GOT3 (cell line): ENCODE data around the gene HAUS2.
A peak's percentile ranks its signal among the peaks of the same experiment; 100 is the strongest.
"Not testable (repeated sequence)": the region's sequence is repeated elsewhere in the genome, so short reads cannot be mapped to it uniquely, and the experiment has no call there.

Source experiments
- DNase-seq: peaks from one replicate; lab custom pipeline; 2025; ENCODE audit warnings: mixed read lengths; lab: John Stamatoyannopoulos, UW

HAUS2 gene

GRCh38 chr15:42548249-42549031, at the start of gene HAUS2, which contains the start of gene LRRC57:
Gene HAUS2 (plus strand): TSS chr15:42548838. CDS start chr15:42548873, 35 bp downstream.
Gene LRRC57 (minus strand): TSS chr15:42548793. CDS start chr15:42548434, 359 bp downstream.
- peak; percentile 62 for DNase-seq

DNA sequence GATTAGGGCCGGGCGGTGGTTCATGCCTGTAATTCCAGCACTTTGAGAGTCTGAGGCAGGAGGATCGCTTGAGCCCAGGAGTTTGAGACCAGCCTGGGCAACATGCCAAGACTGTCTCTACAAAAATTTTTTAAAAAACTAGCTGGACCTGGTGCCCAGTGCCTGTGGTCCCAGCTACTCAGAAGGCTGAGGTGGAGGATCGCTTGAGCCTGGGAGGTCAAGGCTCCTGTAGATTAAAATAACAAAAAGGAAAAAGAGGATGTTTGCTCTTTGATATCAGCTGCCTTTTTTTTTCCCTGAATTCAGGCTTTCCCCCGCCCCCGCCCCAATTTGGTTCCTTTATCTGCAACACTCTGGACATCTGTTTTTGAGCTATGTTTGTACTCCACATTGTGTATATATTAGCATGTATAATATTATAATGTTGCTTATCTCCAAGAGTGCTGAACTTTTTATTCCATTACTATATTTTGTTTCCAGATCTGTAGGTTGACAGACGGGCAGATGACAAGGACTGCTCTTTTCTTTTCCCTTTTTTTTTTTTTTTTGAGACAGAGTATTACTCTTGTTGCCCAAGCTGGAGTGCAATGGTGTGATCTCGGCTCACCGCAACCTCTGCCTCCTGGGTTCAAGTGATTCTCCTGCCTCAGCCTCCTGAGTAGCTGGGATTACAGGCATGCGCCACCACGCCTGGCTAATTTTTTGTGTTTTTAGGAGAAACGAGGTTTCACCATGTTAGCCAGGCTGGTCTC, 48.6 kb upstream of the HAUS2 start:
- no peak for DNase-seq

DNA sequence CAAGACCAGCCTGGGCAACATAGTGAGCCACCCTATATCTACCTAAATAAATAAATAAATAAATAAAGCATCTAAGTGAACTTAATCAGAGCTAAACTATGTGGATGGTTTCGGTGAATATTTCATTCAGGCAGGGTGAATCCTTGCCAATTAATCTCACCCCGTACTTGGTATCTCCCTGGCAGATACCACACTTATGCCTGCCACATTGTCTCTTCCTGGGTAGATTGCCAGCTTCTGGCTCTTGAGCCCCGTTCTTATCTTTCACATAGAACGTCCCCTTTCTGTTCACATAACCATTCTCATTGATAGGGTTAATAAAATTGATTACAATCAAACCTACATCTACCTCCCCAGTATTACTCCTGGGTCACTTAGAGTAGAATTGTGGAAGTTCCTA, 46.2 kb upstream of the HAUS2 start:
- no peak for DNase-seq

DNA sequence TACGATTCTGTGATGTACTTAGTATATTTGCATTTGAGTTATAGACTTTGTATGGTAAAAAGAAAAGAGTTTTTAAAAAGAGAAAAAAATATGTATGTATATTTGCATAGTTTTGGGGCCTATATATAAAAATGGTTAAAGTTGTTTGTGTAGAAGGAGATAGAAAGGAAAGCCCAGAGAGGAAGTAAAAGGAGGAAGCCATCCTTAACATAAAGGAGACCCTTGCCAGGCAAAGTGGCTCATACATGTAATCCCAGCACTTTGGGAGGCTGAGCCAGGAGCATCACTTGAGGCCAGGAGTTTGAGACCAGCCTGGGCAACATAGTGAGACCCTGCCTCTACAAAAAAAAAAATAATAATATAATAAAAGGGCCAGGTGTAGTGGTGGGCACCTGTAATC, 44.8 kb upstream of the HAUS2 start:
- DNase-seq = no peak

GRCh38 chr15:42504631-42505030, 44.0 kb upstream of the HAUS2 start:
- no peak for DNase-seq

GRCh38 chr15:42507514-42507913, 41.1 kb upstream of the HAUS2 start:
- DNase-seq = no peak

- no peak for DNase-seq
These were observed 40.4 kb upstream of the HAUS2 start for GRCh38 chr15:42508263-42508690.

GRCh38 chr15:42510258-42511006, 38.2 kb upstream of the HAUS2 start:
- no peak for DNase-seq

DNA sequence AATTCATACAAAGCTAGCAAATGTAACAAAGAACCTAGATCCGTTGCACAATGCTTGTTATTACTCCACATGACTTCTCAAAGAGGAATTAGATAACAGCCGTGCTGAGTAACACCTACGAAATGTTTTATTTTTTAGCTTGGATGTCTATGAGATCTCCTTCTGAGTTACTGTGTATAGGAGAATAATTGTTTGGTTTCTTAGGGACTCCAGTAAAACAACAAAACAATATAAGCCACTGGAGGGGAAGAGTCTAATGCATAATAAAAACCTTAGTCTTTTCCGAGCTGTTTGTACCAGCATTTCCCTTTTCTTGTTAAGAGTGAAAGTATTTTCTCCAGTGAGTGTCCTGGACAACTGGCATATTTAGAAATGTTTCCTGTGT, 37.6 kb upstream of the HAUS2 start:
- no peak for DNase-seq

DNA sequence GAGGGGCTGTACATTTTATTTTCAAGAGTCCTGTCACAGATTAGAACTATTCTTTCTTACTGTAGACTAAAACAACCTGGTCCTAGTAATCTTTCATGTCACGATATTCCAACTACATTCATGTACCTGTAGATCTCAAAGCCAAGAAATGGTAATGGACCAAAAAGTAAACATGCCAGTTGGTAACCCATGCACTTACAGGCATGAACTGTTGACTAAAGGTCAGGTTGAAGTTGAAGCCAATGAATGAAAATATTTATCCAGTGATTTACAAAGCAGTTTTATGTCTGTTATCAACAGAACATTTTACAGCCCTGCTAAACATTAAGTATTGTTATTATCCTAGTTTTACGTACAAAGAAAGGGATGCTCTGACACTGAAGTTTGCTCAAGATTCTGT, 25.3 kb upstream of the HAUS2 start:
- no peak for DNase-seq

DNA sequence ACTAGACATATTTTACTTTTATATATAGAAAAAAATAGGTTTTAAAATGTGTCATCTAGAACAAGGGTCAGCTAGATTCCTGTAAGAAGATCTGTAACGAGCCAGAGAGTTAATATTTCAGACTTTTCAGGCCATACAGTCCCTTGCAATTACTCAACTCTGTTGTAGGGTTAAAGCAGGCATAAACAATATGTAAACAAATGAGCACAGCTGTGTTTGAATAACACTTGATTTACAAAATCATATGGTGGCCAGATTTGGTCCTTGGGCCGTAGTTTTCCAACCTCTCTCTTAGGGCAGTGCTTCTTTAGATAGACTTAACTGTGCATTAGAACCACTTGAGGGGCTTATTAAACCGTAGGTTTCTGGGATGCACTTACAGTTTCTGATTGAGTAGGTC, 19.7 kb upstream of the HAUS2 start:
- no peak for DNase-seq

DNA sequence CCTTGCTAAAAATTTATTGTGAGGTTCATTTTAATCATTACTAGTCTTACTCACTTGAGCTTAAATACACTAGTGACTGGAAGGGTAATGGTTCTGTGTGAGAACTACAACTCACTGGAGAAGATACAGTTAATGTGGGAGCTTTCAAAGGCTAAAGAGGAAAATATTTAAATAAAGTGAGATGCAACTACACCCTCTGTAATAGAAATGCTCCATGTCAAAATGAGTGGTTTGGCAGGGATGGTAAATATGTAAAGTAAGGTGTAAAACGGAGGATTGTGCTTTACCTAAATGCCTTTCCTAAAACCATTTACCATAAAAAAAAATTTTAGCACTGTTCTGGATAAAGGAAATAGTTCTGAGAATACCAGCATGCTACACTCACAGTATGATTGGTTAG, 15.4 kb upstream of the HAUS2 start:
- DNase-seq = no peak

DNA sequence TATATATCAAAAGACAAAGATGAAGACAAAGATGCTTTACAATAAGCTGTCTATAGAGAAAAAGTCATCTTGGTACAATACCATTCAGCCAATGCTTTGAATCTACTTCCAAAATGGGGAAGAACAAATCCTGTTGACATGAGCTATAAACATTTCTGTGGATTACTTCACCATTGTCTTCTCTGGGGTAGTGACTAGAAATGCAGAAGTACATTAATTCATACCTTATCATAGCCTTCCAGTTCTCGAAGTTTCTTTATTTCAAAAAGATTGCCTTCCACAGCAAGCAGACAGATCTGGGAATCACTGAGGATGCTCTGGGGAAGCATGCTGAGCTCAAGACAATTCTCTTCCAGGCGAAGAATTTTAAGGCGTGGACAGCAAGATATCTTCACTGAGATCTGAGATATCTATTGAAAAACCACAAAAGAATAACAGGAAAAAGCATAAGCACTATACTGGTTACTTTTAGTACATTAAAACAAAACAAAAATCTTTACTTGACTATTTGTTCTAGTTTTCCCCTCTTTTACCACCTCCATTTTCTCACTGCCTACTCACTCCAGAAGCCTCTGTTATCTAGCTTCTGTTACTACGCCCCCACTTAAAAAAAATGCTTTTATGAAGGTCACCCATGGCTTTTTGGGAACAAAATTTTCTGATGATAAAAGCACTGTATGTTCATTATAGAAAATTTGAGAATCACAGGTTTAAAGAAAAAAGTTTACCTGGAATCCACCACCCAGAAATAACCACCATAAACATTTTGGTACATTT, 3.6 kb upstream of the HAUS2 start:
- no peak for DNase-seq

DNA sequence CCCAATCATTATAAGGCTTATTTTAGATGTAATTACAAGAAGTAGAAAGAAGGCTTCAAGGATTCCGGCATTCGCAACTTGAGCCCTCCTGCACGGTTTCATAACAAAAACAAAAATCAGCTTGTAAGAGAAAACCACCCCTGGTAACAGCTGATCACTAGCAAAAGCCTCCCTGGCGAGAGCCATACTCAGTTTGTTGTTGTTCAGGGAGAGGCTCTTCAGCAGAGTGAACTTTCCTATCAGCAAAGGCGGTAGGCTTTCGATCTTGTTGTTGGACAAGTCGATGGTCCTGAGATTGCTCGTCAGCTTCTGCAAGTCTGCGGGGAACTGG, 755 bp upstream of the HAUS2 start:
- no peak for DNase-seq

DNA sequence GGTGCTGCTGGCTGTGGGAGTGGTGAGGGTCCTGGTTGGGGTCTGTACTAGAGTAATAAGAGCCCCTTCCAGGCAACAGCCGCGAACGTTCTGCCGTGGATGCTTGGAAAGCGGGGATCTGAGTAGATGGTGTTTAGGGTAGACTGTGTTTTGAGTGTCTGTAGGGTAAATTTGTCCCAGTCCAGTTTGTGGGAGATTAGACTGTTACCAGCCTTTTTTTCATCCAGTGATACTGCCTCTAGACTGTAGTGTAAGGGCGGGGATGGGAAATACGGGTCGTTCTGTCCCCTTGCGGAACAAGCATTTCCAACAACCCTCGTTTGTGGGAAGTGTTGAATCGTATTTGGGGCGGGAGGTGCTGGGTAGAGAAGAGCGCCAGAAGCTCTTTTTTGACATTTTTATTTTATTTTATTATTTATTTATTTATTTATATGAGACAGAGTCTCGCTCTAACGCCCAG, 424 bp downstream of the HAUS2 start:
- DNase-seq = no peak

- DNase-seq = no peak
These were observed 1.2 kb downstream of the HAUS2 start for GRCh38 chr15:42549741-42550392.

DNA sequence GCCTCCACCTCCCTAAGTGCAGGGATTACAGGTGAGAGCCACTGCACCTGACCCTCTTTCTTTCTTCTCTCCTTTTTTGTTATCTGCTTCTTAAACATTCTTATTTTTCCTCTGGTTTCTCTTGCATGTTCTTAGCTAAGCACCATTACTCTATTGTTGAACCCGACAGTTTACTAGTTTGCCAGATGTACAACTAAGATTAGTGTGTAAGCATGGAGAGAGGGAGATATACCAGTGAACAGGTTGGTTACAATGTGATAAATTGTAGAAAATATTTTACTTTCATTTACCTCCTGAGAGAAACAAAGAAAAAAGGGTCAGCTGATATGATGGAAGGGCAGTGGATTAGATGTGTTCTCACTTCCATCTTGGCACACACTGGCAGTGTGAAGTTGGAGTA, 4.9 kb downstream of the HAUS2 start:
- no peak for DNase-seq

DNA sequence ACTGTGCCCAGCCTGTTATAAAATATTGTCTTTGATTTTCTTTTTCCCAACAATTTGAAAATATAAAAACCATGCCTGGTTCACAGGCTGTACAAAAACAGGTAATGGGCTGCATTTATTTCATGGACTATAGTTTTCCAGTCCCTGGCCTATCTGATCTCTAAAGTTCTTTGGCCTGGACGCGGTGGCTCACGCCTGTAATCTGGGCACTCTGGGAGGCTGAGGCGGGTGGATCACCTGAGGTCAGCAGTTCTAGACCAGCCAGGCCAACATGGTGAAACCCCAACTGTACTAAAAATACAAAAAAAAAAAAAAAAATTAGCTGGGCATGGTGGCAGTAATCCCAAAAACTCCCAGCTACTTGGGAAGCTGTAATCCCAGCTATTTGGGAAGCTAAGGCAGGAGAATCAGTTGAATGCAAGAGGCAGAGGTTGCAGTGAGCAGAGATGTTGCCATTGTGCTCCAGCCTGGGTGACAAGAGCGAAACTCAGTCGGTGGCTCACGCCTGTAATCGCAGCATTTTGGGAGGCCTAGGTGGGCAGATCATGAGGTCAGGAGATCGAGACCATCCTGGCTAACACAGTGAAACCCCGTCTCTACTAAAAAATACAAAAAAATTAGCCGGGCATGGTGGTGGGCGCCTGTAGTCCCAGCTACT, 8.0 kb downstream of the HAUS2 start:
- DNase-seq = not testable (repeated sequence)

- DNase-seq = no peak
These were observed 10.1 kb downstream of the HAUS2 start for GRCh38 chr15:42558739-42559138.

- DNase-seq = peak; percentile 97
These were observed 26.8 kb downstream of the HAUS2 start, which contains the start of gene STARD9 for GRCh38 chr15:42575188-42576039. Gene STARD9 (plus strand): TSS chr15:42575606. CDS start chr15:42575716, 110 bp downstream.
